Calu3 (cell line): ENCODE measurements around the gene KRT75. TPM values are rescaled to one million over a fixed set of nuclear protein-coding genes. Genes with fewer than 3 reads are reported as not detected.

Source experiments
- BruUV-seq: library from RNA; stranded (reverse); fragments of 400-500 nt; replicated peaks from 2 replicates; lab custom pipeline; 2021; lab: Mats Ljungman, UMichigan
- CTCF ChIA-PET: fragments of 300-600 bp; sonication (Branson Sonifier 250); formaldehyde crosslinking; loops from one replicate; lab custom pipeline; 2022; ENCODE audit warnings: antibody characterized with exemption; lab: Charles Lee
- DNase-seq: peaks from one replicate; pipeline ENCODE4 v3.0.0; 2022
- H3K27ac Mint-ChIP-seq: one replicate; pipeline ENCODE4 v1.8.0; 2022; ENCODE audit warnings: mixed read lengths; ENCODE audit not compliant: unreplicated experiment
- H3K27me3 Mint-ChIP-seq: one replicate; pipeline ENCODE4 v1.8.0; 2022; ENCODE audit warnings: mixed read lengths; ENCODE audit not compliant: unreplicated experiment
- H3K36me3 Mint-ChIP-seq: one replicate; pipeline ENCODE4 v1.8.0; 2022; ENCODE audit warnings: mild to moderate bottlenecking, moderate library complexity, mixed read lengths; ENCODE audit not compliant: insufficient read depth, unreplicated experiment
- H3K4me1 Mint-ChIP-seq: one replicate; pipeline ENCODE4 v1.8.0; 2022; ENCODE audit warnings: mild to moderate bottlenecking, low read depth, mixed read lengths; ENCODE audit not compliant: unreplicated experiment
- H3K4me3 Mint-ChIP-seq: one replicate; pipeline ENCODE4 v1.8.0; 2022; ENCODE audit warnings: mild to moderate bottlenecking, low read depth, moderate library complexity, mixed read lengths; ENCODE audit not compliant: unreplicated experiment
- H3K9me3 Mint-ChIP-seq: one replicate; pipeline ENCODE4 v1.8.0; 2022; ENCODE audit warnings: low read depth, mixed read lengths; ENCODE audit not compliant: unreplicated experiment
- CTCF ChIP-seq: fragments of 200-600 bp; IDR thresholded peaks from one replicate; pipeline ENCODE4 v1.8.0; 2022; ENCODE audit warnings: antibody characterized with exemption; ENCODE audit not compliant: unreplicated experiment
- intact Hi-C: fragments of 100-400 bp; cut with micrococcal nuclease; formaldehyde crosslinking; loops from one replicate; pipeline ENCODE4 v1.10.0; 2022; ENCODE audit not compliant: unreplicated experiment
- total RNA-seq: library from RNA; stranded (reverse); gene quantifications from 2 replicates; pipeline ENCODE4 v1.2.3, GENCODE V29; 2022

The KRT75 gene
- total RNA-seq, 1 experiment from 2014 or later = not detected

DNA sequence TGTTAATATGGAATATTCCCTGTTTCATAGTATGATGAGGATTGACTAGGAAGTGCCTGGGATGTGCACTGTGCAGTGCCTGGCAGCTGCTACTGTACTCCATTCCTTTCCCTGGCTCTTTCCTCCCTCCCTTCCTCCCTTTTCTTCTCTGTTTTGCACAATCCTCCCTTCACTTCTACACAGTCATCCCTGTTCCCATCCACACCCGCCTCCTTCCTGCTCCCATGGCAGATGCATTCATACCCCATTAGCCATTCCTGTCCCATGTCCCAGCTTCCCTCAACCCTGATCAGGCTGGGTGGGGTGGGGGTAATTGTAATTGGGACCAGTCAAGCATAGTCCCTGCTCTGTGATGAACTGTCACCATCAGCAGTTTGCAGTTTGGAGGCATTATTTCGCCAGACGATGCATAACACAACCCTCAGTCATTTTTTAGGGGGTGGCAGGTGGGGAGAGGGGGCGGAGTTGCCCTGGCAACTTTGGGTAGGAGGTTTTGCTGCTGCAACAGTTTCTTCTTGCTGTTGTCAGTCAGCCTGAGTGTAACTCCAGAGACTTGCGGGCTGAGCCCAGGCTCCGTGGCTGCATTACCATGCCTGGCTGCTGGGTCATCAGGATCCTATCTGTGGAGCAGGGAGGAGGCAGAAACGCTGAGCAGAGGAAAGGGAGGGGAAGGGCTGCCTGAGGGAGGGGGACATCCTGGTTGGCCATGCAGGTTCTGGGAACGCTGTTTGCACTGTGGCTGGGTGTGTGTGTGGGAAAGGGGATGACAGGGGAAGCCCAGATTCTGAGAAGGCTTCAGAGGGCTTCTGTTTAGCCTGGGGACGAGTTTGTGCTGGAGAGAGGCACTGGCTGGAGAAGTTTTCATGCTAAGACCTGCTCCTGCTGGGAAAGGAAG, 44.6 kb downstream of the KRT75 start:
- Mint-ChIP-seq H3K9me3 (no peaks in the 10 kb centered on the region), H3K4me1 (no peaks in the 10 kb centered on the region), H3K4me3 (no peak overlapping the region), H3K36me3 (no peaks in the 10 kb centered on the region), H3K27me3 (no peaks in the 10 kb centered on the region), H3K27ac (no peak overlapping the region)
- CTCF ChIA-PET = no interaction called here
- intact Hi-C loops = loop anchor here (2.0 to 5.0 kb wide), 2 partner anchors 118 to 491 kb away; no protein-coding TSS in a partner anchor
- BruUV-seq = no TSS peak
- no peak for DNase-seq
- TF ChIP-seq CTCF = no peak

DNA sequence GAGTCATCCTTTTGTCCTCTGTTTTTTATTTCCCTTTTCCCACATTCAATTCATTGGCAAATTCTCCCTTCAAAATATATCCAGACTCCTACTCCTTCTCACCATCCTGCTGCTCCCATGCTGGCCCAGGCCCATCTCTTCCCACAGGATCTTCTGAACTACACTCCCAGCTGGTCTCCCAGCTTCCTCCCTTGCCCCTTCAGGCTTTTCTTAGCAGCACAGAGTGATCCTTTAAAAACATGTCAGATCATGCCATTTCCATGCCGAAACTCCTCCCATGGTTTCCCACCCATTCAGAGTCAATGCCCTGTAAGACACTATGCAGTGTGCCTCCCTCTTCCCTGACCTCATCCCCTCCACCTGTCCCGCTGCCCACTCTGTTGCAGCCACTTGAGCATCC, 46.3 kb downstream of the KRT75 start:
- H3K4me1 Mint-ChIP-seq = no peaks in the 10 kb centered on the region
- no TSS peak for BruUV-seq
- H3K9me3 Mint-ChIP-seq = no peaks in the 10 kb centered on the region
- H3K27ac Mint-ChIP-seq = no peak overlapping the region
- CTCF ChIA-PET = no interaction called here
- TF ChIP-seq CTCF = no peak
- H3K36me3 Mint-ChIP-seq = no peaks in the 10 kb centered on the region
- DNase-seq = no peak
- H3K4me3 Mint-ChIP-seq = no peak overlapping the region
- intact Hi-C loops = no loop called here
- H3K27me3 Mint-ChIP-seq = peaks cover 17% of the 10 kb centered on the region

DNA sequence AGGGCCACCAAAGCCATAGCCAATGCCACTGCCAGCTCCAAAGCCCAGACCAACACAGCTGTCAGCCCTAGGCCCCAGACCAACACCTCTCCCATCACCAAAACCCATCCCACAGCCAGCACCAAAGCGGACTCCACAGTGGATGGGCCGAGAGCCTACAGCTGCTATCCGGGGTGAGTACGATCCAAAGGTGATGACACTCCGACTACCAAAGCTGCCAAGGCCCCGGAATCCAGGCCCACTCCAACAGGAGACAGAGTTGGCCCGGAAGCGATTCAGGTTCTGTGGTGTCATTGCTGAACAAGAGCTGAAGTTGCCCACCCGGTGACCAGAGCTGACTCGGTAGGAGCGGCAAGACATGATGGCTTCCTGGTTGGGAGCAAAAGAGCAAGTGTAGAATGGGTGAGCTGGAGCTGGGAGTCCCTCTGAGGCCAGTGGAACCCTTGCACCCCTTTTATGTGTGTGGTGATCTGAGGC, 48.9 kb downstream of the KRT75 start, which contains the start of gene KRT84:
Gene KRT84 (minus strand): TSS at position 427 of the 477 bp plus-strand sequence. CDS start 67 bp downstream, at position 360.
- no peak for DNase-seq
- CTCF ChIA-PET = no interaction called here
- Mint-ChIP-seq H3K4me3 (no peak within 1 kb of the TSS), H3K4me1 (no peaks in the 10 kb centered on the region), H3K27ac (no peak within 1 kb of the TSS), H3K36me3 (no peaks in the 10 kb centered on the region), H3K27me3 (peaks cover 21% of the 10 kb centered on the region), H3K9me3 (no peaks in the 10 kb centered on the region)
- intact Hi-C loops = no loop called here
- no TSS peak for BruUV-seq
- TF ChIP-seq CTCF = no peak

GRCh38 chr12:52383331-52383730, 50.8 kb downstream of the KRT75 start:
- Mint-ChIP-seq H3K27me3 (peaks cover 32% of the 10 kb centered on the region), H3K4me1 (no peaks in the 10 kb centered on the region), H3K27ac (no peak overlapping the region), H3K36me3 (no peaks in the 10 kb centered on the region), H3K4me3 (no peak overlapping the region), H3K9me3 (no peaks in the 10 kb centered on the region)
- BruUV-seq = no TSS peak
- no peak for TF ChIP-seq CTCF
- CTCF ChIA-PET = no interaction called here
- intact Hi-C loops = no loop called here
- DNase-seq = no peak
